ENCODE results near the gene ERVK3-1.

DNA sequence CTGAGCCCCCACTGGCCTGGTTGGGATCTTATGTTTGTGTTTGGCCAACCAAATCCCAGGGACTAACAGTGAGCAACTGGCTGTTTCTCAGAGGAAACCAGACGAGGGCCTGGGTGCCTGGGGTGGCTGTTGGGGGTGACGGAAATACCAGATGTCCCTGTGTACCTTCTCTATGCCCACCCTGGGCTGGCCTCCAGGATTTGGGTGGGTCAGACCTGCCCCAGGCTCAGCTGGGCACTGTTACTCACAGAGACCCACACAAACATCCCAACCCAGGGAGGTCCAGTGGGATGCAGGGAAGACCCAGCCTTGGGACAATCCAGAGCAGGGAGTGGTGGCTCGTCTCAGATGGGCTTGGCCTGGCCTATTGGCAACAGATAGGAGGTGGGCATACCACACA is 30.5 kb downstream of the ERVK3-1 start:
- TF ChIP-seq, protein P1, sequence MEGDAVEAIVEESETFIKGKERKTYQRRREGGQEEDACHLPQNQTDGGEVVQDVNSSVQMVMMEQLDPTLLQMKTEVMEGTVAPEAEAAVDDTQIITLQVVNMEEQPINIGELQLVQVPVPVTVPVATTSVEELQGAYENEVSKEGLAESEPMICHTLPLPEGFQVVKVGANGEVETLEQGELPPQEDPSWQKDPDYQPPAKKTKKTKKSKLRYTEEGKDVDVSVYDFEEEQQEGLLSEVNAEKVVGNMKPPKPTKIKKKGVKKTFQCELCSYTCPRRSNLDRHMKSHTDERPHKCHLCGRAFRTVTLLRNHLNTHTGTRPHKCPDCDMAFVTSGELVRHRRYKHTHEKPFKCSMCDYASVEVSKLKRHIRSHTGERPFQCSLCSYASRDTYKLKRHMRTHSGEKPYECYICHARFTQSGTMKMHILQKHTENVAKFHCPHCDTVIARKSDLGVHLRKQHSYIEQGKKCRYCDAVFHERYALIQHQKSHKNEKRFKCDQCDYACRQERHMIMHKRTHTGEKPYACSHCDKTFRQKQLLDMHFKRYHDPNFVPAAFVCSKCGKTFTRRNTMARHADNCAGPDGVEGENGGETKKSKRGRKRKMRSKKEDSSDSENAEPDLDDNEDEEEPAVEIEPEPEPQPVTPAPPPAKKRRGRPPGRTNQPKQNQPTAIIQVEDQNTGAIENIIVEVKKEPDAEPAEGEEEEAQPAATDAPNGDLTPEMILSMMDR (IDR thresholded peaks at IDR 0.05; ENCODE audit: insufficient read depth, low read depth, low read length) = no peak
- TF ChIP-seq EZH2 (IDR thresholded peaks at IDR 0.05; ENCODE audit: insufficient read depth, low read length) = no peak

Data from astrocyte (in vitro differentiated cells and primary cell).